Progenitor cell of endocrine pancreas (in vitro differentiated cells): ENCODE measurements around the gene BLOC1S4. TPM values are rescaled to one million over a fixed set of nuclear protein-coding genes. Genes with fewer than 3 reads are reported as not detected.
"Not testable (repeated sequence)": the region's sequence is repeated elsewhere in the genome, so short reads cannot be mapped to it uniquely, and the experiment has no call there.

ENCODE experiments used
- DNase-seq: peaks from one replicate; pipeline ENCODE4 v3.0.0; 2021; ENCODE audit warnings: low spot score; ENCODE audit not compliant: unreplicated experiment
- H3K27ac Mint-ChIP-seq: 2 replicates; pipeline ENCODE4 v1.8.0; 2021; ENCODE audit warnings: mild to moderate bottlenecking, moderate library complexity, mixed read lengths
- H3K27me3 Mint-ChIP-seq: 2 replicates; pipeline ENCODE4 v1.8.0; 2021; ENCODE audit warnings: mixed read lengths
- H3K36me3 Mint-ChIP-seq: 2 replicates; pipeline ENCODE4 v1.8.0; 2022; ENCODE audit warnings: mixed read lengths; ENCODE audit not compliant: insufficient read depth
- H3K4me1 Mint-ChIP-seq: 2 replicates; pipeline ENCODE4 v1.8.0; 2021; ENCODE audit warnings: low read depth, mixed read lengths
- H3K4me3 Mint-ChIP-seq: 2 replicates; pipeline ENCODE4 v1.8.0; 2021; ENCODE audit warnings: low read depth, mild to moderate bottlenecking, moderate library complexity, mixed read lengths
- H3K9me3 Mint-ChIP-seq: 2 replicates; pipeline ENCODE4 v1.8.0; 2021; ENCODE audit warnings: low read depth, mixed read lengths
- CTCF ChIP-seq: fragments of 200-600 bp; sonication (generic); IDR thresholded peaks from one replicate; pipeline ENCODE4 v1.5.0; 2021; ENCODE audit warnings: antibody characterized with exemption, mild to moderate bottlenecking; ENCODE audit not compliant: unreplicated experiment
- long read RNA-seq: library from polyadenylated mRNA; unstranded; transcript quantifications from one replicate; pipeline ENCODE4 v2.0.0, GENCODE V29; 2020
- total RNA-seq: library from RNA; stranded (reverse); gene quantifications from 2 replicates; pipeline ENCODE4 v1.2.1, GENCODE V29; 2021

The BLOC1S4 gene
- 18.8 and 20.0 TPM in 2 replicates for total RNA-seq
- long read RNA-seq, partial matches to known transcripts: 0 of 4 reads
- long read RNA-seq, other reads (novel, unspliced or antisense): 0 of 4 reads

GRCh38 chr4:6716018-6716911, at the start of gene BLOC1S4:
BLOC1S4 (plus strand) TSS chr4:6716174; CDS start chr4:6716210, 36 bp downstream.
- Mint-ChIP-seq H3K27ac (peak within 1 kb of the TSS; percentile 93), H3K4me1 (peaks cover 18% of the 10 kb centered on the region), H3K4me3 (peak within 1 kb of the TSS; percentile 92), H3K9me3 (no peaks in the 10 kb centered on the region), H3K36me3 (peaks cover 3% of the 10 kb centered on the region), H3K27me3 (peaks cover 9% of the 10 kb centered on the region)
- peak; percentile 80 for DNase-seq
- TF ChIP-seq CTCF: peak; percentile 29

DNA sequence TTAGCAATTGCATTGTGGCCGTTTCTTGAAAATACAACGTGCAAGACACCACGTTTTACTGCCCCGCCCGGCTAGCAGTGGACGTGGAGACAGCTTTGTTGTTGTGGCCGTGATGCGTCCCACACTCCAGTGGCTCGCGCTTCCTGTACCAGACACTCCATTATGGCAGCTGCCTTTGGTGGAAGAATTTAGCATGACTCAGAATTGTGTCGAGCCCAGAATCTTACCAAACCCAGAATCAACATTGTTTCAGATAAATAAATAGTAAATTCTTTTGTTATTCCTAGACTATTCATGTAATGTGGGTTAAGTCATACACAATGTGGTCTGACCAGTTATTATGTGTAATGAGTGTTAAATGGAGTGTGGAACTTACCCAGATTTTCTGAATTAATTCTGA, 47.6 kb upstream of the BLOC1S4 start:
- no peak for DNase-seq
- H3K36me3 Mint-ChIP-seq: no peaks in the 10 kb centered on the region
- H3K27ac Mint-ChIP-seq: no peak overlapping the region
- no peak overlapping the region for H3K4me3 Mint-ChIP-seq
- peaks cover 2% of the 10 kb centered on the region for H3K4me1 Mint-ChIP-seq
- no peaks in the 10 kb centered on the region for H3K27me3 Mint-ChIP-seq
- TF ChIP-seq CTCF: no peak
- H3K9me3 Mint-ChIP-seq: no peaks in the 10 kb centered on the region

- DNase-seq: no peak
- Mint-ChIP-seq H3K9me3 (no peaks in the 10 kb centered on the region), H3K4me3 (no peak overlapping the region), H3K27ac (no peak overlapping the region), H3K27me3 (no peaks in the 10 kb centered on the region), H3K4me1 (peaks cover 24% of the 10 kb centered on the region), H3K36me3 (peaks cover 7% of the 10 kb centered on the region)
- TF ChIP-seq CTCF: no peak
Observed at GRCh38 chr4:6671648-6672047, 44.3 kb upstream of the BLOC1S4 start.

DNA sequence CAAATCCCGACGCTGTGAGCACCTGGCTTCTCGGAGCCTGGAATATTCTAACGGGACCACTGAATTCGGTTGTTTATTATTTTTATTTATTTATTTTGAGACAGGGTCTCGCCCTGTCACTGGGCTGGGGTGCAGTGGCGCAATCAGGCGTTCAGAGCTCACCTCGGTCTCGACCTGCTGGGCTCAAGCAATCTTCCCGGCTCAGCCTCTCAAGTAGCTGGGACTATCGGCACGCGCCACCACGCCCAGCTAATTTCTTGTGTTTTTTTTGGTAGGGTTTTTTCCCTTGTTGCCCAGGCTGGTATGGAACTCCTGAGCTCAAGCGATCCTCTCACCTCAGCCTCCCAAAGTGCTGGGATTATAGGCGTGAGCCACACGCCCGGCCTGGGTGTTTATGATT, 43.8 kb upstream of the BLOC1S4 start:
- Mint-ChIP-seq H3K27me3 (no peaks in the 10 kb centered on the region), H3K4me3 (no peak overlapping the region), H3K9me3 (no peaks in the 10 kb centered on the region), H3K27ac (no peak overlapping the region), H3K36me3 (peaks cover 9% of the 10 kb centered on the region), H3K4me1 (peaks cover 27% of the 10 kb centered on the region)
- no peak for TF ChIP-seq CTCF
- no peak for DNase-seq

DNA sequence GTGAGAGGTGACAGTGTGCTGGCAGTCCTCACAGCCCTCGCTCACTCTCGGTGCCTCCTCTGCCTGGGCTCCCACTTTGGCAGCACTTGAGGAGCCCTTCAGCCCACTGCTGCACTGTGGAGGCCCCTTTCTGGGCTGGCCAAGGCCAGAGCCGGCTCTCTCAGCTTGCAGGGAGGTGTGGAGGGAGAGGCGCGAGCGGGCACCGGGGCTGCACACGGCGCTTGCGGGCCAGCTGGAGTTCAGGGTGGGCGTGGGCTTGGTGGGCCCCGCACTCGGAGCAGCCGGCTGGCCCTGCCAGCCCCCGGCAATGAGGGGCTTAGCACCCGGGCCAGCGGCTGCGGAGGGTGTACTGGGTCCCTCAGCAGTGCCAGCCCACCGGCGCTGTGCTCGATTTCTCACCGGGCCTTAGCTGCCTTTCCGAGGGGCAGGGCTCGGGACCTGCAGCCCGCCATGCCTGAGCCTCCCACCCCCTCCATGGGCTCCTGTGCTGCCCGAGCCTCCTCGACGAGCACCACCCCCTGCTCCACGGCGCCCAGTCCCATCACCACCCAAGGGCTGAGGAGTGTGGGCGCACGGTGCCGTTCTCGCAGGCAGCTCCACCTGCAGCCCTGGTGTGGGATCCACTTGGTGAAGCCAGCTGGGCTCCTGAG, 43.3 kb upstream of the BLOC1S4 start:
- H3K36me3 Mint-ChIP-seq: peaks cover 12% of the 10 kb centered on the region
- H3K27ac Mint-ChIP-seq, H3K4me3 Mint-ChIP-seq, H3K9me3 Mint-ChIP-seq, DNase-seq, H3K27me3 Mint-ChIP-seq: not testable (repeated sequence)
- peaks cover 27% of the 10 kb centered on the region for H3K4me1 Mint-ChIP-seq

- peaks cover 27% of the 10 kb centered on the region for H3K4me1 Mint-ChIP-seq
- not testable (repeated sequence) for H3K9me3 Mint-ChIP-seq, H3K27me3 Mint-ChIP-seq, DNase-seq
- H3K36me3 Mint-ChIP-seq: peaks cover 13% of the 10 kb centered on the region
- H3K27ac Mint-ChIP-seq: peak overlapping the region; percentile 98
- peak overlapping the region; percentile 87 for H3K4me3 Mint-ChIP-seq
Observed at GRCh38 chr4:6673191-6673659, 42.7 kb upstream of the BLOC1S4 start.
